Measurements from ENCODE around the gene TANC1.

The TANC1 gene

DNA sequence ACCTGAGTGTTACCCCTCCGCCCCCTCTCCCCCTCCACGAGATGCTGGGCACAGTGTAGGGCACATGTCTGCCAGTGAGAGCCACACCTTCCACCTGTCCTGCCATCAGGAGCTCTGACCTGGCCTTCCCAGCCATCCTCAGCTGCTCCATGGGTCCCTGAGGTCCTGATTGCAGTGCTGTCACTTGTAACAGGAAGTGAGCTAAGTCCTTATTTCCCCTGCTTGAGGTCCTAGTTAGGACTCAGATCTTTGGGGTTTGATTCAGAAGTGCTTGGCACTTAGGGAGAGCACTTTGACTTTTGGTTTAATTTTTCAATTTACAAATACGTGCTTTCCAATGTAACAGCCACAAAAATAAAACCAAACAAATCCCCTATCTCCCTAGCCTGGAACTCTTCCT, 192.5 kb downstream of the TANC1 start:
- no peak for DNase-seq (ENCODE audit: low spot score)

DNA sequence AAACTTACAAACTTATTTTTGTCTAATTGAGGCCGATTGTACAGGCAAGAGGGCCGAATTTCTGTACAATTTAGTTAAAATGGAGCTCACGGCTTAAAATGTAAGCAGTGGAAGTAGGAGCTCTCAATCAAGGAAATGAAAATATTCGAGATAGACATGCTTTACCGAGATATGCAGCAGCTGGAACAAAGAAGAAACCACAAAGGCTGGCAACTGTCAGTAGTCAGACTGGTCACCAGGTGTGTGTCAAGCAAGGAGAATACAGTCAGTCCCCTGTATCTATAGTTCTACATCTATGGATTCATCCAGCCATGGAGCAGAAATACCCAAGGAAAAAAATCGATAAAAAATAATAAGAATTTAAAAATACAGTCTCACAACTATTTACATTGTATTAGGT, 195.5 kb downstream of the TANC1 start:
- no peak for DNase-seq (ENCODE audit: low spot score)

DNA sequence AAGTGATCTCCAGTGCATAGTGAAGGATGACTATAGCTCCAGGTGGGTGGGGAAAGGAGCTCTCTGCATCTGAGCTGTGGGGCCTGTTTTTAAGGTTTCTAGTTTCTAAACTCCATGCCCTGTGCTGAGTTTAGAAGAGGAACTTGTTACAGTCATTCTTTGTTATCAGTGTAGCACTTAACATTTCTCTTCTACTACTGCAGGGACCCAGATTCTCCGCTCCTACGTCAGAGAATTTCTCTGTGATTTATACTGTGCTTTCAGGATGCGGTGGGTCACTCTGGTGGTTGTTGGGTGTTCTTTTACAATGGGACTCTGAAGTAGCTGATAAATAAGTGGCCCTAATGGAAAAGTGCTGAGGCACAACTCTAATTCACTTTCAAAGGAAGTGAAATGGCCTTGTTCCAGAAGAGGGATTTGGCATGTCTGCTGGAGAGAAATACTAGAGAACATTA, 196.0 kb downstream of the TANC1 start:
- DNase-seq (ENCODE audit: low spot score), result no peak

DNA sequence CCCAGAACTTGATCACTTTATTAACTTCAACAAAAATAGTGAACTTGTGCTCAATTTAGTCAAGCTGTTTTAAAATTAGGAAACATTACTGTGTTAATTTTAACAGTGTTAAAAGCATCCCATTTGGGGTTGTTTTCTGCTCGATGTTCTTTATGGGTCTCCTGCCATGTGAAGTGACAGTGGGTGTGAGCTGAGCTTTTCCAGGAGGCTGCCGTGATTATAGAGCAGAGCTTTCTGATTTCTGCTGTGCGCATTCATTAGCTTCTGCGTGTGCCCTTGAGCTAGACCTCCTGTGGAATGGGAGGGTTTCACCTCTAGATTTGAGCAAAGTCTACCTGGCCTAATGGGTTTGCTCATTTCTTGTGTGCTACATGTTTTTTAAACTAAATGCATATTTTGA, 196.6 kb downstream of the TANC1 start:
- no peak for DNase-seq (ENCODE audit: low spot score)

DNA sequence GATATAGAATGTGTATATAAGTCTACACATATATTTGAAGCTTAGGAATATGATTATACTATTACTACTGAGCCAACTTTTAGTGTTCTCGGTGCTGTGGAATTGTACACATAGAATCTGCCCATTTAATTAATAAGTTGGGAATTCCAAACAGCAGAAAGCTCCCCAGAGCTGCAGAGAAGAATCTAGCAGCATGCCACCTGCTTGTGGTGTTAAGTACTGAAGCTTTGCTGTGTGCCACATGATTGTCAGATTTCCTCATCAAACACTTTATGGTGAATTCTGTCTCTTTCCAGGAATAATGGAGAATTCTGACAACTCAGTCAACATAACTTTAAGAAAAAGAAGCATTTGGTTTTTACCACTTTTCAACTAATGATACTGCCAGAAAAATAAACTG, 200.3 kb downstream of the TANC1 start:
- DNase-seq (ENCODE audit: low spot score), result no peak

DNA sequence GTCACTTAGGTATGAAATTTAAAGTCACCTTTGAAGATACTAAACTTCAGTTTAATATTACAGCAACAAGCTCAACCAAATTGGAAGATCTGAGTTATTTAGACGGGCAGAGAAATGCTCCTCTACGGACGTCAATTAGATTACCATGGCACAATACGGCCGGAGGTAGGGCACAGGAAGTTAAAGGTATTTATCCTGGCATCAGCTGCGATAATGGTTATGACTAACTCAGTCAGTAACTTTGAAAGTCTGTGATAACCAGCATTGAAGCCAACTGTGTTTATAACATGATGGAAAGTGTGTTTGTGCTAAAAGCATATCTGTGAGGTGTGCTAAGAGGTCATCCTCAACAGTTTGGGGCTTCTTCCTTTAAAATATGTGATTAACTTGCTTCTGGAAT, 200.7 kb downstream of the TANC1 start:
- no peak for DNase-seq (ENCODE audit: low spot score)

DNA sequence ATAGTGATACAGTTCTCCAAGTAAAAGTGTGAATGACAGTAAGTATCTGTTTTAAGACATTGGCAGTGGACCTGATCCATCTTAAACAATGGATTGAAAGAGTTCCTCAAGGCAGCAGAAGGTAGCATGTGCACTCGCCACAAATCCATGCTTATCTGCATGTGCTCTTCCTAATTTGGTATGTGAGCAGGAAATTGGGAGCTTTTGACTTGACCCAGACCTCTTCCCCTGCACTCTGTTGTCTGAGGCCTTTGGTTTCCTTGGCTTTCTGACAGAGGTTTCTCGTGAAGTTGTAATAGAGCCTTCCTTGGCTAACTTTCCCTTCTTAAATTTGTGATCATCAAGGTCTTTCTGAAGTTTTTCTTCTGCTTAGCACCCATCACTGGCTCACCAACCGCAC, 204.0 kb downstream of the TANC1 start:
- DNase-seq (ENCODE audit: low spot score), result no peak

DNA sequence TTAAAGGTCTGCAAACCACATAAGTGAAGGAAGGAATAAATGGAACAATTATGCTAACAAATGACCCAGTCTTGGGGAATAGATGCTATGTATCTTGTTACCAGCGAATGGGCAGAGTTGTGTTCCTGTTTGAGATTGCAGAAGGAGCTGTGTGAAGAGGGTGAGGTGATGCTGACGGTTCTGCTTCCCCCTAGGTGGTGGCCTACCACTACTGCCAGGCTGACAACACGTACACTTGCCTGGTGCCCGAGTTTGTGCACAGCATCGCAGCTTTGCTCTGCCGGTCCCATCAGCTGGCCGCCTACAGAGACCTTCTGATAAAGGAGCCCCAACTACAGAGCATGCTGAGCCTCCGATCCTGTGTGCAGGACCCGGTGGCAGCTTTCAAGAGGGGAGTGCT, 206.3 kb downstream of the TANC1 start:
- DNase-seq (ENCODE audit: low spot score), result no peak

DNA sequence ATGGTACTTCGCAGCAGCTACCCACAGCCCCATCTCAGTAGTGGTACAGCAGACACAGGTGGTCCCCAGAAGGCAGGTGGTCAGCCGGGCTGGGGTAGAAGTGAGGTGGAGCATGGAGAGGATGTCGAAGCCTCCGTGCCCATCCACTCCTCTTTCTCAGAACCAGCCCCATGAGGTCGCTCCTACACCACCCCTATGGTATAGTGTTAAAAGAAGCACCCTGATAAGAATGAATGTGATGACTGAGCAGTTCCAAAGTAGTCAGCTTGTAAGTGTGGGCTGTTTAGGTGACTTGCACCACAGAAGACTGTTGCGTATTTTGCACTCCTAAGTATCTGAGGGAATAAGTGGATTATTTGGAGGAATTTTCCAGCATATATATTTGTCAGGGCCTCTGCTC, 206.7 kb downstream of the TANC1 start:
- no peak for DNase-seq (ENCODE audit: low spot score)

DNA sequence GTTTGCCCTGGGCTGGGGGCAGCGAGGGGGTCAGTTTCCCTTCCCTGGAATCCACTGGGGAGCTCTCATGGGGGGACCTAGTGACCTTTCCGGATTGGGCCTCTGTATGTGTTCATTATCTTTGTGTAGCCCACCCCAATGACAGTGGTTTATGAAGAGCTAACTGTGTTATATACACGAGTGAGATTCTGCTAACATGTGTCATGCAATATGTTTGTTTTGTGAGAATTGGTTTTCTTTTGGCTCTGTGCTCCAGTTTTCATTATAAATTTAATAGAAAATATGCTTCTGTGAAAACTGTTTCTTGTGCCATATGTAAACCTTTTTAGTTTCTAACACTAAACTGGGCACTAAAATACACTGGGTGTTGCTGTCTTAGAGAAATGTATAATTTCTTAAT, 207.5 kb downstream of the TANC1 start:
- no peak for DNase-seq (ENCODE audit: low spot score)

DNA sequence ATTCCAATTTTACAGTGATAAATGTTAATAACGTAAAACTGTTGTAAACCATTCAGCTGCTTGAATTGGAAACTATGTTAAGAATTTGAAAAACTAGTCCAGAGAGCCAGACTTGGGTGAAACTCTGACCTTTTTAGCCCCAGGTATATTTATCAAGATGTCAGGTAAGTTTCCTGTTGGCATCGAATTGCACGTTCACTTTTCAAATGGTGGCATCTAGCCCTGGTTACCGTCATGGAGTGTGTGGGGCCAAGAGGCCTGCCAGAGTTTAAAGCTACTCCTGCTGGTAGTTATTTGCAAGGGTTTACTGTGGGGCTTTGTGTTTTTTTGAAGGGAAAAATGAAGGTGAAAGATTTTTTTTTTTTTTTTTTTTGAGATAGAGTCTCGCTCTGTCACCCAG, 208.1 kb downstream of the TANC1 start:
- no peak for DNase-seq (ENCODE audit: low spot score)

DNA sequence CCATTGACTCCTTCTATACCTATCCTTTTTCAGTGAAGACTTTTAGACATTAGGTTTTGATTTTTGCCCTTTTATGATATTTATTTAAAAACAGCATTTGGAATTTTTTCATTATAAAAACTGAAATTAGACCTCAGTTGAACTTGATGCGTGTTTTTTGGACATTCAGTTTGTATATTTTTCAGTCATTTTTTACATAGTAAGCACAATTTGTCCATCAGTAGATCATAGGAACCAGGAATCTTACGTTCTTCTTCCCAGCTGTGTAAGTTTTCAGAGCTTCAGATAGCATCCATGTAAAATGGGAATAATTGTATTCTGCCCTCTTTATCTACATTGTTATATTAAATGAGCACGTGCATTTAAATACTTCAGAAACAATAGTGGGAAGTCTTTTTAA, 208.9 kb downstream of the TANC1 start:
- DNase-seq (ENCODE audit: low spot score), result no peak

DNA sequence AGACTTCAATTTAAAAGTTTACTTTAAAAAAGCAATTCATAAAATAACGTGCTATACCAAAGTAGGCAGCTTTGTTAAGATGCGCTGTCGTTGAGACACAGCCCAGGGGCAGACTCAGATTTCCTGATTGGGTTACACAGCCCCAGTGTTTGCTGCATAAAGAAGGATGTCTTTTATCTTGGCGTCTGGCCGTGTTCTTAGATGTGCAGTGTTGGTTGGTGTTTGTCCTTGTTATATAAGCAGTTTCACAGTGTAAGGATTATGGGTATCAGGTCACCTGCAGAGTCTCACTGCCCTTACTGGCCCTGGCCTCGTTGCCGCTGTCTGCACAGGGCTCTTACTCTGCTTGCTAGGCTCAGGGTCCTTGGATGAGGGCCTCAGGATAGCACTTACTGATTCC, 209.5 kb downstream of the TANC1 start:
- no peak for DNase-seq (ENCODE audit: low spot score)

DNA sequence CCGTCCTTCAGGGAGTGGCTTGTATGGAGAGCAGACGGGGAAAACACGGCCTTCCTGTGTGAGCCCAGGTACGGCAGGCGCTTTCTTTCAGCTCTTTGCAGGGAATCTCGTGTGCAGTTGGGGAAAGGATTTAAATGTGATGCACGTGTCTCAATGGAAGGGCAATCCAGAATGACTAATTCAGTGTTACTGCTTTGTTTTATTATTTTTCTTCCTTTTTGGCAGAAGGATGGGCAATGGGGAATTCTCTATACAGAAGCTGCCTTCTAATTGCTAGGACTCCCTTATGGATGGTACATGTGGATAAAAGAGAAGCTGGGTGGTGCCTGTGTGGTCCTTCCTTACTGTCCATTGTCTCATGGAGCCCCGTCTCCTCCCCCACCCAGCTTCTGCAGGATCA, 210.7 kb downstream of the TANC1 start:
- DNase-seq (ENCODE audit: low spot score), result no peak

DNA sequence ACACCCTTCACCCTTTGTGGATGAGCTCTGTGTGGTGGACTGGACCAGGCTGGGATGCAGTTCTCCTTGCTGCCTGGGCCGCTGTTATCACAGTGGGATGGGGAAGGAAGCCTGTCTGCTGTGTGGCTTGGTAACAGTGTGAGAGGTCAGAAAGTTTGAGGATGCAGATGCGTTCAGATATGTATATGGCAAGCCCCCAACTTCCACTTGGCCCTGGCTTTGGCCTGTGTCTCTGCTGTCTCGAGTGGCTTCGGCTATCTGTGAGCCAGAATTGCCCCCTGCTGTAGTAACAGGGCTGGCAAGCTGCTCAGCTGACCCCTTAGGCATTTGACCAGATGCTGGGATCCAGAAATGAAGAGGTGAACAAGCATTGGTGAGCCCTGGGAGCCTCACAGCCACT, 211.3 kb downstream of the TANC1 start:
- DNase-seq (ENCODE audit: low spot score), result no peak

DNA sequence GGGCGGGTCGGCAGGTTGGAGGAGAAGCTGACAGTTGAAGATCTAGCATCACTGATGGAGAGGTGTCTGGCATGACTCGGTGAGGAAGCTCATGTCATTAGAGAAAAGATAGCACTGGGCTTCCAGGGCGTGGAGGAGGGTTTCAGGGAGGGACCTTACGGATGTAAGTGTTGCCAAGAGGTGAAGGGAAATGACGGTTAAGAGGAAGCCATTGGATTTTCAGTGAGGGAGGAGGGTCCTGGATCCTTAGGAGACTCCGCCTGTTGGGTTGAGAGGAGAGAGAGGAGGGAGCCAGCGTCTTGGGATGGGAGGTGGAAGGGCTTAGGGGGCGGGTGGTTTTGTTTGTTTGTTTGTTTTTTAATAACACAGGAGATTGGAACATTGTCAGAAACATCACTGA, 214.9 kb downstream of the TANC1 start:
- DNase-seq (ENCODE audit: low spot score), result no peak

DNA sequence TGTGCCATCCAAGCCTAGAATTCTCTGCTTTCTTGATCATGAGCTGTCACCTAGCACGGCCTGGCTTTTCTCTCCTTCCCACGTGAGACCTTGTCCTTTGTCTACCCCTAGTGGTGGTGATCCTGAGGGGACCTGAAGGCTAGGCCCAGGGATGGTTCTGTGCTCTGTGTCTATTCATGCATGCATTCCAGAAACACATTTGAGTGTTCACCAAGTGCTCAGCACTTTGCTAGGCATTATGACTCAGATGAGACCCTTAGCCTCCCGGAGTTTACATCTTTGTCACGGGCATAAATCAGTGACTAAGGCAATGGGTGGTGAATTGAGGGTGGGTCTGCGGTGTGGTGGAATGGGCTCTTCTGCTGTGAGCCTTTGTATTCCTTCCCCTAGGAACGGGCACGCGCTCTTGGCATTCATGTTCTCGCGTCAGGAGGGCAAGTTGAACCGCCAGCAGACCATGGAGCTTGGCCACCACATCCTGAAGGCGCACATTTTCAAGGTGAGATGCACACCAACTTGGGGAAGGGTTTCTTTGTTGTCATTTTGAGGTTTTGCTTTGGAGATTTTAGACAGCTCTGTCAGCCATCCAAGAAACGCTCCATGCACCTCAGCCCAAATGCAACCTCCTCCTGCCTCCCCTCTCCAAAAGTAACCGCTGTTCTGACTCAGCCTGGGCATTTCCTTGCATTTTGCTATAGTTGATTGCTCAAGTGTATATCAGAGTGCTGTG, 217.1 kb downstream of the TANC1 start:
- peak; percentile 10 for DNase-seq (ENCODE audit: low spot score)

DNA sequence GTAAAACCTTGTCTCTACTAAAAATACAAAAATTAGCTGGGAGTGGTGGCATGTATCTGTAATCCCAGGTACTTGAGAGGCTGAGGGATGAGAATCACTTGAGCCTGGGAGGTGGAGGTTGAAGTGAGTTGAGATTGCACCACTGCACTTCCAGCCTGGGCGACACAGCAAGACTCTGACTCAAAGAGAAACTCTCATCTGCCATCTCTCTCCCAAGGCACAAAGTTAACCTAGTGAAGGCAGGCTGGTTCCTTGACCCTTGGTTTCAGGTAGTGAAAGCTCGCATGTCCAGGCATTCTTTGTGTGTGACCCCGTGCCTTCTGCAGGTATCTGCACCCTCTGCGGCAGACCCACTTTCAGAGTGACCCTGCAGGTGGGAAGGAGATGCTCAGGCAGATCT, 218.0 kb downstream of the TANC1 start:
- DNase-seq (ENCODE audit: low spot score), result no peak

DNA sequence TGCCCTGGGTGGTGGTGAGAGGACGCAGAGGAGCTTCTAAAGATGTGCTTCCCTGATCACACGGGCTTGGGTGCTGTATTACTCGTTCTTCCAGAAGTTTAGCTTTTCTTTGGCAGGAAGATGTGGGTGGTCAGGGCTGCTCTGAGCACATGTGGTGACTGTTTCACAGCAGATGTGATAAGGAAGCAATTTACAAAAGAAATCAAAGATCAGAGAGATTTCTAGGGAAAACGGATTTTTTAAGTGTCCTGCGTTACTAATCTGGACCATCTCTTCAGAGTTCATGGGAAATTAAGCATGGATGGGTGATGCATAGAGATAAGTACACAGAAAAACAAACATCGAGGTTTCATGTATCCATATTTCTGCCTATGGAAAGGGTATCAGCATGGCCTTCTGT, 218.7 kb downstream of the TANC1 start:
- no peak for DNase-seq (ENCODE audit: low spot score)

DNA sequence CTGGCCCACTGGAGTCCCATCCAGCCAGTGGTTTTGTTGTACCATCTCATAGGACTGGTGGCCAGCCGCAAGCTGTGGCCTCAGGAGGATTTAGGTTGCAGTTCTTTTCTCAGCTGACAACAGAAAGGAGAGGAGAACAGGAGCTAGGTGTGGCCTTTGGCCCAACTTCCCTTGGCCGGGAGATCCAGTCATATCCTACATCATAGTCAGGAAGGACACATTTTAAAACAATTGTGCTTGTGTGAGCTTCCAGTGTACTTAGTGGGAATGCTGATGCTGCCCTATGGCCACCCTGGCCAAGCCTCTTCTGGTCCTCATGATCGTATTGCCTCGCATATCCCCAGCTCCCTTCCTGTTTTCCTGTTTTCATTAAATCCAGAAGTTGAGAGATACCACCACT, 220.0 kb downstream of the TANC1 start:
- DNase-seq (ENCODE audit: low spot score), result no peak

DNA sequence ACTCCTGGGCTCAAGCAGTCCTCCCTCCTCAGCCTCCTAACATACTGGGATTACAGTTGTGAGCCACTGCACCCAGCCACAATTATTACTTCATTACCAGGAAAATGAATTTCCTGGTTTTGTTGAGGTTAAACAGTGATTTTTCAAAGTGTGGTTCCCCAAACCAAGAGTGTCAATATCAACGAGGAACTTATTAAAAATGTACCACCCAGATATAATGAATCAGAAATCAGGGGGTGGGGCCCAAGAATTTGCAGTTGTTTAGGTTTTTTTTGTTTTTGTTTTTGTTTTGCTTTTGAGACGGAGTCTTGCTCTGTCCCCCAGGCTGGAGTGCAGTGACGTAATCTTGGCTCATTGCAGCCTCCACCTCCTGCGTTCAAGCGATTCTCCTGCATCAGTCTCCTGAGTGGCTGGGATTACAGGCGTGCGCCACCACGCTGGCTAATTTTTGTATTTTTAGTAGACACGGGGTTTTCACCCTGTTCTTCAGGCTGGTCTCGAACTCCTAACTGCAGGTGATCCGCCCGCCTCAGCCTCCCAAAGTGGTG, 224.0 kb downstream of the TANC1 start:
- DNase-seq (ENCODE audit: low spot score), result no peak

DNA sequence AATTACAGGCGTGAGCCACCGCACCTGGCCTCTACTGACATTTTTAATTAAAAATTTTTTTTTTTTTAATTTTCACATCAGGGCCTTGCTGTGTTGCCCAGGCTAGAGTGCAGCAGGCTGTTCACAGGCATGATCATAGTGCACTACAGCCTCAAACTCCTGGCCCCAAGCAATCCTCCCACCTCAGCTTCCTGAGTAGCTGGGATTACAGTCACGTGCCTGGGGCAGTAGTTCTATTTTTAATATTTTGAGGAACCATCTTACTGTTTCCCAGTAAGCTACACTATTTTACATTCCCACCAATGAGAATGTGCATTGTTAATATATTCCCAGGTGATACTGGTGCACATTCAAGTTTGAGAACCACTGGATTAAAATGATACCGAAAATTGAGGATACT, 225.4 kb downstream of the TANC1 start:
- no peak for DNase-seq (ENCODE audit: low spot score)

DNA sequence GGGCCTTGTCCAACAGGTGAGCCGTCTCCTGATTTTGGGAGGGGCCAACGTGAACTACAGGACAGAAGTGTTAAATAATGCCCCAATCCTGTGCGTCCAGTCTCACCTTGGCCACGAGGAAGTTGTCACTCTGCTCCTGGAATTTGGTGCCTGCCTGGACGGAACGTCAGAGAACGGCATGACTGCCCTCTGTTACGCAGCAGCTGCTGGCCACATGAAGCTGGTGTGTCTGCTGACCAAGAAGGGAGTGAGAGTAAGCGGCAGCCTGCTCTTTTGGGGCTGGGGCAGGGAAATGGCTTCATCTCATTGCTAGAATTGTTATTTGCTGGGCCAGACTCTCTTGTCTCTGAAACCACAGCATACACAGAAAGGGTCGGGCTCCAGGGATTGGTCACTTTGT, 225.8 kb downstream of the TANC1 start:
- DNase-seq (ENCODE audit: low spot score), result no peak

DNA sequence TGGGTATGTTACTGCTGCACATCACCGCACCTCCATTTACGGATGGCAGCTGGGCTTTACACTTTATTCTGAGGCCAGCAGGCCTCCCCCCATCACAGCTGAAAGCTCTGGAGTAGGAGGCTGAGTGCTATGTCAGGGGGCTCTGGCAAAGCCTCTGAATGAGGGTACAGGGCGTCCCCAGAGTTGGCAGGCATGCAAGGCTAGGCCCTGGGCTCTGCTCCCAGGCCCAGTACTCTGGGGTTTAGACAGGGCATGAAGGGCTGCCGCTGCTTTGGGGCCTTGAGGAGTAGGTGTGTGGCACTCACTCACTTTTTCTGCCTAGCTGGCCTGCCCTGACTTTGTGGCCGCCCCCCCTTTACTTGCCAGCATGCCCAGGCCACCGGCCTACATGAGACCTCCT, 227.3 kb downstream of the TANC1 start:
- DNase-seq (ENCODE audit: low spot score), result no peak
